ENCODE results near the gene DMRT1.

Gene DMRT1
- 0 to 0.04 reads per million in 2 donors for total RNA-seq

DNA sequence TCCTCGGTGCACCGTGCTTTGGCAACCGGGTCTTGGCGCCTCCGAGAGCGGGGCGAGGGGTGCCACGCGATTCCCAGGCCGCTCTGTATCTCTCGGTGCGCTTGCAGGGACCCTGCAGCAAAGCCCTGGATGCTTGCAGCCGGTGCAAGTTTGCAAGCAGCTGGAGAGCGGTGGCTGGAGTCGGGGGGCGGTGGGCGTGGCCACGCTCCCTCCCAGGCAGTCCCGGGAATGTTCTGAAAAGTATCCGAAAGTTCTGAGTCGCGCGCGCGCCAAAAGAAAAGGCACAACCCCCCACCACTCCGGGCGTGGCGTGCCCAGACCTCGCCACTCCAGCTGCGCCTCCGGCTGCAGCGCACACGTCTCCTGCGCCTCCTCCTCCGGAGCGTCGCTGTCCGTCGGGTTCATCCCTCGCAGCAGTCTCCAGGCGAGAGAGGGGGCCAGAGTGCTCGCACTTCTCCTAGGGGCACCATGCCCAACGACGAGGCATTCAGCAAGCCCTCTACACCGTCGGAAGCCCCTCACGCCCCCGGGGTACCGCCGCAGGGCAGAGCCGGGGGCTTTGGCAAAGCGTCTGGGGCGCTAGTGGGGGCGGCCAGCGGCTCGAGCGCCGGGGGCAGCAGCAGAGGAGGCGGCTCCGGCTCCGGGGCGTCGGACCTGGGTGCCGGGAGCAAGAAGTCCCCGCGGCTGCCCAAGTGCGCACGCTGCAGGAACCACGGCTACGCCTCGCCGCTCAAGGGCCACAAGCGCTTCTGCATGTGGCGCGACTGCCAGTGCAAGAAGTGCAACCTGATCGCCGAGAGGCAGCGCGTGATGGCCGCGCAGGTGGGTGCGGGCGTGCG is at the start of gene DMRT1:
Gene DMRT1, plus strand, starts transcription at position 327 of the 839 bp plus-strand sequence. Its CDS starts 142 bp downstream, at position 469.
- no peak for DNase-seq

DNA sequence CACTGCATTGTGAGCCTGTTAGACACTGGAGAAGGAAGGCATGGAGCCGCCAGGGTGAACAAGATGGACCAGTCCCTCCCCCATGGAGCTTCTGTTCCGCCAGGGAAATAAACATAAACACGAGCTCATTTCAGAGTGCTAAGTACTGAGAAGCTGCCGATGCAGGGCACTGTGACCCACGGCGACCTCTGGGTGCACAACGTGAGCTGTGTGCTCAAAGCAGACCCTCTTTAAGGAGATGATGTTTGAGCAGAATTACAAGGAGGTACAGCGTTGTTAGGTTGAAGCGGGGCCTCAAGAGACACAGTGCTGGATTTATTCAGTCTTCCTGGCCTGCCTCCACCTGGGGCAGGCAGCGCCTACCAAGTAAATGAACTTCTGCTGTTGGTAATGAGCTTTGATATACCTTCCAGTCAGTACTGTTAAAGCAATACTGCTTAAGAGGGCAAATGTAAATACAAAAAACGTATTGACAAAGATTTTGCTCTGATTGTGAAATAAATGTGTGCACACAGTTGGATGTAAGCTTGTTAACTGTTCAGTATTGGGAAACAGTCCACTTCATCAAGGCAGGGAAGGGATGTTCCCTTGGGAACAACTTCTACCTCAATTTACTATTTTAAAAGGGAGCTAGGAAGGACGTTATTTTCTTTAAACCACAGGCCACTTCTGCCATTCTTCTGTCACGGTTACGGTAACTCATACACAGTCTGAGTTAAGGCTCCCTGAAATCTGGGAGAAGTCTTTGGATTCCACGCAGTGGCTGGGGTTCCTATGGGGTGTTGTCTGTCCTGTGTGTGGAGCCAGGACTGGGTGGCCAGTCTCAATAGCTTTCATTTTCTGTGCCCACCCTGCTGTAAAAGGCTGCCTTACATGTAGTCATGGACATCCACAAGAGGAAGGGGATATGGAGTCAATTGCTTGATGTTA is 48.9 kb upstream of the DMRT1 start:
- no peak for DNase-seq

DNA sequence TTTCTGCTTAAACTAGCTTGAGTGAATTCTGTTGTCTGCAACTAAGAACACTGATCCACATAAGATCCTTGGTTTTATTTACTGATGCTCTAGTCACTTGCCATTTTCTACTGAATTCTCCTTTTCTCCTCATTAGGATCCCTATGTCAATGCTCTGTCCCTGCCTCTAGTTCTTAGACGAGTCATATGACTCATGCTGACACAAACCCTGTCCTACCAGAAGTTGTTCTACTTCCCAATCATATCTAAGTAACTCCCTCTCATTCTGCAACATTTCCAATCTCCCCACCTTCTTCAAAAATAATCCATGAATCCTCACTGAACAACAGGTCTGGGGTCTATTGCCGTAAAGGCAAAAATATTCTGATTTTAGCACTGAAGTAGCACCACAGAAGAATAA is 47.1 kb upstream of the DMRT1 start:
- DNase-seq = no peak

- DNase-seq = no peak
Observed at GRCh38 chr9:795869-796268, 45.6 kb upstream of the DMRT1 start.

DNA sequence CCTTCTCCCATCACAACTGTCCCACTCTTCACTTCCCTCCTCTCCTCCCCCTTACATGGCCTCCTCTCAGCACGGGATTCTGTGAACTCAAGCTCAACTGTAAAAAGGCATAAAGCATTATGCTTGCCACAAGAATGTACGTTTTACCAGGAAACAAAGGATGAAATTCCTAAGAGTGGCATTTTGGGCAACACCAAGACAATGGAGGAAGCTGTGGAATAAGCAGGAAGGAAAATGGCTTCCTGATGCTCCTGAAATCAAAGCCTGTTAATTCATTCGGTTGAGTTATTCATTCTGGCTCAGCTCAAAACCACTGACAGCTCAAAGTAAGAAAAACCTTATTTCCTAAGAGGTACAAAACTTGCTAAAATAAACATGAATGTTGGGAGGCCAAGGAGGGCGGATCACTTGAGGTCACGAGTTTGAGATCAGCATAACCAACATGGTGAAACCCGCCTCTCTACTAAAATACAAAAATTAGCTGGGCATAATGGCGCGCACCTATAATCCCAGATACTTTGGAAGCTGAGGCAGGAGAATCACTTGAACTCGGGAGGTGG is 40.8 kb upstream of the DMRT1 start:
- DNase-seq = no peak

DNA sequence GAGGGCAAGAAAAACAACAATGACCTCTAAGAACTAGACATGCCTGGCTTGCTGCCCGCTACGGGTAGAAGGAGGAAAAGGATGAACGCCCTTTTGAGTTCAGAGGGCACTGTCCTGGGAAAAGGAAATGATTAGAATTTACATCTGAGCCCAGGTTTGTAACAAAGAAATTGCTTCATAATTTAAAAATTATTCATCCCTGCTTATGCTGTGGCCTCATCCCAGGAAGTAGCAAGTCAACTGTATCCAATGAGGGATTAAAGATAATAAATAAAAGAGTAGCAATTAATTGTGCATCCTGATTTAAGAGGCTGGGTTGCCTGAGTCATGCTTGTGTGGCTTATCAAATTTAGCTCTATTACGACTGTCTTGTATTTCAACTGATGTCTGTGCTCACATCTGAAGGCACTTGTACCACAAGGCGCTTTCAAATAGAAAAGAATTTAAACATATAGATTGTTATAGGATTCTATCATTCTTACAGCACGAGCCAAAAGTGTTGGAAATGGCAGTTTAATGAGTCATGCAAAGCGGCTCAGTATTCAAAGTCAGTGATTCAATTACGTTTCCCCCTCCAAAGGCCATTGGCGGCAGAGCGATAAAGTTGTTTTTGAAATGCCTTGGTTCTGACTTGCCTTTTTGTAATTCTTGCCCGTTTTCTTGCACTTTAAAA is 40.0 kb upstream of the DMRT1 start:
- DNase-seq = no peak

- DNase-seq = no peak
Observed at GRCh38 chr9:804026-804425, 37.5 kb upstream of the DMRT1 start.

DNA sequence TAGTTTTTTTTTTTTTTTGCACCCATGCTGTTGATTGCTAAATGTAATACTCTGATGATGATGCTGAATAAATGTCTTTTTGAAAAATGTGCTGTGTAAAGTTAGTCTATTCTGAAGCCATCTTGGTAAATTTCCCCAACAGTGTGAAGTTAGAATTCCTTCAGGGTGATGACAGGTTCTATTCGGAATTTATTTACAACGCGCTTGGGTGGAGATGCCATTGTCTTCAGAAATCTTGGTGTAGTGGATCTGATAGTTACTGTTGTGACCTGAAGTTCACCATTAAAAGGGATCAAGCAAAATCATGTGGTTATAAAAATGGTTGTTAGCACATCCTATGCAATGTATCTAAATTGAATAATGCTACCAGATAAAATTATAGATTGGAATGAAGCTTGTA is 36.3 kb upstream of the DMRT1 start:
- DNase-seq = no peak

DNA sequence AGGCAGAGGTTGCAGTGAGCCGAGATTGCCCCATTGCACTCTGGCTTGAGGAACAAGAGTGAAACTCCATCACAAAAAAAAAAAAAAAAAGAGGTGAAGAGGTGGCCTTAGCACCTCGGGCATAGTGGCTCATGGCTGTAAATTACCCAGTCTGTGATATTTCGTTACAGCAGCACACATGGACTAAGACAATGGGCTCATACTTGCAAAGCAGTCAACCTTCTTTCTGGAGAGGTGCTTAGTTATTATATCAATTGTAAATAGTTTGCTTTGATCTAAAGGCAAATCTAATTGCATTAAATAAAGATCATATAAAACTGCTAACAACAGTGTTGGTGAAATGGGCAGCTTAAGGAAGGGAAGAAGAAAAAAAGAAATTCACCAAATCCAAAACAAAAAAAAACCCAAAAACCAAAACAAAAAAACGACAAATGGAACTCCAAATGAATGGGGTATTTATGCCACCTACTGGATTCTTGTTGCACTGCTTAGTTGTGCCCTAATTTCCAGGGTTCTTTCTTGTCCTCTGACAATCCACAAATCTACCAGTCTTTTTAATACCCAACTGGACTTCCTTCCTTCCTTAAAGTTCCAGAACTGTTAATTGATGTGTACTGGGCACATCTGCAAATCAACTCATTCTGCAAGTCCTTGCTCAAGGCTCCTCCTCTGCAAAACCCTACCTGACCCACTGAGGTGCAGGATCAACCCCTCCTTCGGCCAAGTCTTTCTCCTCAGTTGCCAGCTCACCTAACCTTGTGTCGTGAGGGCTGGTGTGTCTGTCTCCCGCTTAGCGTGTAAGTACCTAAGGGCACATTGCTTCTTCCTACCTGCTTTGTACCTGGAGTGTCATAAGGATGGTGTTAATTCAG is 35.0 kb upstream of the DMRT1 start:
- no peak for DNase-seq

GRCh38 chr9:811106-811531 is 30.4 kb upstream of the DMRT1 start:
- no peak for DNase-seq

DNA sequence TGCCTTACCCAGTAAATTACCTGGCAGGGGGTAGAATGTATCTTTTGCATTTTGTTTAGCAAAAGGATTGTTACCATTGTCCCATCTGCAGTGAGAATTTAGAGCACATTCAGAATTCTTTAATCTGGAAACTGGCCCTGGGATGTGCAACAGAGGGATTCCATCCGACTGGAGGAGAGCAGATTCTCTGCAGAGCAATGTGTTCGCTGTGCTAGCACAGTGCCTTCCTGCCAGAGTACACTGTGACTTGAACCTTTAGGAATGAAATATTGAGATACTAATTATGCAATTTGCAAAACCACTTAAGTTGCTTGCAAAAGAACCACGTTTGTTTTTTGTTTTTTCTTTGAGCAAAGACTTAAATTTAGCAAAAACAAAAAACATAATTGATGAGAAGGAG is 22.5 kb upstream of the DMRT1 start:
- DNase-seq = no peak

GRCh38 chr9:826500-827280 is 14.8 kb upstream of the DMRT1 start:
- no peak for DNase-seq

GRCh38 chr9:840343-840742 is 1.2 kb upstream of the DMRT1 start:
- no peak for DNase-seq

- no peak for DNase-seq
Observed at GRCh38 chr9:842635-843426, 1.3 kb downstream of the DMRT1 start.

DNA sequence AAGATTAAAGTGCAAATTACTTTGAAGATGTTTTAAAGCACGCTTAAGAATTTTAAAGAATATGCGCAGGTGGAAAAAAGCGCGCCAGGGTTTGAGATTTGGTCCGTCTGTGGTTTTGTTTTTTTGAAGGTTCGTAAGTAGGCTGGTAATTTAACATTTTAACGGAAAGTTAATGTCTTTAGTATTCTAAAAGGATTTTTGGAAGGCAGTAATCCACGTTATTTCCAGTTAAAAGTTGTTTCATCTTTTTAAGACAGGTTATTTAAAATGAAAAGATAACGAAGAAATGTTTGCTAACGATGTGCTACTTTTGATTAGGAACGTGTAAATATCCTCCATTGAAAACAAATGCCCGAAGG is 1.9 kb downstream of the DMRT1 start:
- DNase-seq = no peak

DNA sequence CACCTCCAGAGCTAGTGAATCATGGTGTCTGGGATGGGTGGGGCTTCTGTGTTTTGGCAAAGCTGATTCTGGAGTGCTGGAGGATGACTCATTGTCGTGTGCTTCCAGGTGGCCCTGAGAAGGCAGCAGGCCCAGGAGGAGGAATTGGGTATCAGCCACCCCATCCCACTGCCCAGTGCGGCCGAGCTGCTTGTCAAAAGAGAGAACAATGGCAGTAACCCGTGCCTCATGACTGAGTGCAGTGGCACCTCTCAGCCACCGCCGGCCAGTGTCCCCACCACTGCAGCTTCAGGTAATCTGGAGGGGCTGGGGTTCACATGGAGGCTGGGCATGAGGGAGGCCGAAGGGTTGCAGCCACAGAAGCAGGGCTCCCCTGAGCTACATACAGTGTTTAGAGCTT is 5.4 kb downstream of the DMRT1 start:
- DNase-seq = no peak

DNA sequence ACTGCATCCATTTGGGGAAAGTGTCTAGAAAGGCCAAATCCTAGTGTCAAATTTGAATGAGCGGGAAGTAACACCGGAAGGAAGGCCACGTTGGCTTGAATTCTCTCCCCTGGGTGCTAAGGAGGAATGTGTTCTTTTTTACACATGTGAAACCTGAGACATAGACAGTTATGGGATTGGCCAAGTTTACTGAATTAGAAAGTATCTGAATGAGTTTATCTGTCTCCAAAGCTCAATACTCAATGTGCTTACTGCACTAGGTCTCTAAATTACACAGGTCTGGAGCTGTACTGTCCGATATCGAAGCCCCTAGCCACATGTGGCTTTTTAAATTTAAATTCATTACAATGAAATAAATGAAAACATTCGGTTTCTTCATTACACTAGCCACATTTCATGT is 6.0 kb downstream of the DMRT1 start:
- DNase-seq = no peak

DNA sequence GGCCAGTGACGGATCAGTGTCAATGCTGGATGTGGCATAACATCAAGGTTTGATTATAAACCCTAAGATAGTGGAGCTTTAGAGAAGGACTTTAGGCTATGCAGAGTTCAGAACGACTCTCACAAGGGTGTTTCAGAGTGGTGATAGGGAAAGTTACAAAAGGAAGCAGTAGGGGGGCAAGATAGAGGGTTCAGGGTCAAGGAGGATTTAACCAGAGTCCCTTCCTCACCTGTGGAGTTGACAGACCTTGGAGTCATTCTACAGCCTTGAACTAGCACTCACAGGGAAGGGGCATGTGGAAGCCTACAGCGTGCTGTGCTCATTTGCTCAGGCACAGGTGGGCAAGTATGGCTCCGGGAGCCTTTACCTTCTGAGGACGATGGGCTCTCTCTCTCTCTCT is 7.9 kb downstream of the DMRT1 start:
- no peak for DNase-seq

DNA sequence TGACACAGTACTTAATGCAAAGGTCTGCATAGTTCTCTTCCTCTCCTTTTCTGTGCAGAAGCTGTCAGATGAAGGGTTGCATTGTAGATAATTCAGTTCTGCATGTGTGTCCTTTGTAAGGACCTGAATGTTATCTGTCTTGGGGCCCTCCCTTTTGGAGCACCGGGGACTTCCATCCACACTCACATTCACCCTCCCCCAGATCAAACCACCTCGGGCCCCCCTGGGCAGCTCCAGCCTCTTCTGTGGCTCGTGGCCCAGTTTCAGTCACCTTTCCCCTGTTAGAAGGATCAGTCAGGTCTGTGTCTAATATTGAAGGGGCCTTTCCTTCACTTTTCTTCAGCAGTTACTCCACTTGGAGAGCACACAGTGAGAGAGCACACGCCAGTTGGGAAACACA is 11.0 kb downstream of the DMRT1 start:
- no peak for DNase-seq

- no peak for DNase-seq
Observed at GRCh38 chr9:859251-859650, 17.8 kb downstream of the DMRT1 start.

Measured in activated gamma-delta T cell (primary cell).